ENCODE results near the gene IGF2BP2. TPM values are rescaled to one million over a fixed set of nuclear protein-coding genes. Genes with fewer than 3 reads are reported as not detected.

IGF2BP2 gene
- total and polyA plus RNA-seq, 2 of the 4 experiments (the other 2 are of a cell fraction): 23.4 to 88.2 TPM

DNA sequence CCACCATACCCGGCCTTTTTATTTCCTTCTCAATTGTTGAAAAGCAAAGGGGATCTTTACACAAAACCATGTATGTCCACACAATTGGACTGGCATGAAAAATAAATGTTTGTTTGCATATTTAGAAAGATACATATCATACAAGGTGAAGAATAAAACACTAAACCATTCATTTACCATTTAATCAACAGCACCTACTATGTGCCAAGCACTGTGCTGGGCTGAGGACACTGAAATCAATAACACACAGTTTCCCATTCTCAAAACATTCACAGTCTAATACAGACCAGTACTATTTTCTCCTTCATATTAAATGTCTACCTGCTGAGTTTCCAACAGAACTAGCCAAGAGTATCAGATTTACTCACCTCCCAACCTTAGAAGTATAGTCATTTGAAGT lies 84.7 kb downstream of the IGF2BP2 start:
- H3K4me2 ChIP-seq (ENCODE audit: low read depth, low read length): no peak overlapping the region
- no peak overlapping the region for H4K5ac ChIP-seq (ENCODE audit: low read depth, low read length)
- CTCF ChIA-PET: no interaction called here
- TF ChIP-seq SMC3 (IDR thresholded peaks at IDR 0.05; ENCODE audit: low read depth, low read length): no peak
- no peak for TF ChIP-seq RFX5 (IDR thresholded peaks at IDR 0.05; ENCODE audit: low read depth, low read length)
- TF ChIP-seq CHD1 (IDR thresholded peaks at IDR 0.05; ENCODE audit: low read depth, low read length): no peak
- TF ChIP-seq FOS (IDR thresholded peaks at IDR 0.05; ENCODE audit: low read depth, low read length): no peak
- H3K9me1 ChIP-seq (ENCODE audit: insufficient read depth, low read length): peaks cover 19% of the 10 kb centered on the region
- DNase-seq (no peak), ATAC-seq (ENCODE audit: low read depth) (no peak)
- dilution Hi-C loops (cut with HindIII; ENCODE audit: low sequenced_read_pairs, unreplicated experiment) (no loop called here), in situ Hi-C loops (cut with MboI; ENCODE audit: low sequenced_read_pairs) (no loop called here), intact Hi-C loops (cut with micrococcal nuclease) (no loop called here)
- no peak overlapping the region for H3K14ac ChIP-seq (replicated peaks; ENCODE audit: low read depth, low read length)
- WGBS, 2 experiments (ENCODE audit: extremely low coverage in 2 of 2, insufficient read length in 1 of 2): no CpG with 5 or more reads among the region's 1 CpG
- no peak overlapping the region for H2BK20ac ChIP-seq (ENCODE audit: low read depth, low read length)
- no peak overlapping the region for H2BK5ac ChIP-seq (ENCODE audit: low read depth, low read length, poor library complexity, severe bottlenecking)
- H2AK5ac ChIP-seq (ENCODE audit: low read depth, low read length): peak overlapping the region; percentile 29; the same call in 1 of the 2 replicates
- peak overlapping the region; percentile 47; the same call in 1 of the 2 replicates for H3K23ac ChIP-seq (ENCODE audit: low read depth, low read length)
- H3K9ac ChIP-seq (ENCODE audit: low read depth, low read length): no peak overlapping the region
- H4K91ac ChIP-seq (ENCODE audit: insufficient read depth, low read depth, low read length): no peak overlapping the region
- H3K9me3 ChIP-seq (ENCODE audit: control insufficient read depth, insufficient read depth, low read length): no peaks in the 10 kb centered on the region
- H3K56ac ChIP-seq (ENCODE audit: extremely low read depth, insufficient read depth, low read length): no peak overlapping the region
- peaks cover 80% of the 10 kb centered on the region for H4K20me1 ChIP-seq (ENCODE audit: insufficient read depth, low read length)
- no peak overlapping the region for H2BK120ac ChIP-seq (ENCODE audit: low read depth, low read length)
- peaks cover 18 to 66% of the 10 kb centered on the region in 2 experiments for H3K79me1 ChIP-seq (ENCODE audit: low read depth in 1 of 2, low read length in 2 of 2)
- no peak overlapping the region for H2AK9ac ChIP-seq (replicated peaks; ENCODE audit: low read depth, low read length, poor library complexity)
- no peak overlapping the region for H3K4me3 ChIP-seq (ENCODE audit: insufficient read depth, low read depth, low read length)
- H3K4me1 ChIP-seq (ENCODE audit: control insufficient read depth, insufficient read depth, low read length): peaks cover 27% of the 10 kb centered on the region
- no TSS peak for BruUV-seq (replicated peaks)
- H3K18ac ChIP-seq (ENCODE audit: low read depth, low read length): no peak overlapping the region
- no peak overlapping the region for H3K27ac ChIP-seq (ENCODE audit: insufficient read depth, low read length)
- no peaks in the 10 kb centered on the region for H3K27me3 ChIP-seq (ENCODE audit: control insufficient read depth, insufficient read depth, low read length)
- no peak overlapping the region for H3K4ac ChIP-seq (ENCODE audit: low read depth, low read length)
- POLR2A ChIA-PET (ENCODE audit: unreplicated experiment): no interaction called here
- no peak overlapping the region for H2BK15ac ChIP-seq (ENCODE audit: low read depth, low read length)
- peaks cover 2% of the 10 kb centered on the region; the same call in 1 of the 2 replicates for H3K36me3 ChIP-seq (ENCODE audit: control insufficient read depth, insufficient read depth, low read length)
- H4K8ac ChIP-seq (ENCODE audit: low read depth in 2 of 2, low read length in 2 of 2): no peak overlapping the region
- no peak overlapping the region for H2AFZ ChIP-seq (replicated peaks; ENCODE audit: low read length, poor library complexity)
